ENCODE results near the gene EFHC2.
A peak's percentile ranks its signal among the peaks of the same experiment; 100 is the strongest.

EFHC2 gene

GRCh38 chrX:44247468-44247867 is 96.0 kb downstream of the EFHC2 start:
- no peak for TF ChIP-seq CTCF (IDR thresholded peaks at IDR 0.05; ENCODE audit: insufficient read depth, low read length, missing control alignments)
- POLR2A ChIA-PET, result no interaction called here
- no peak for DNase-seq (ENCODE audit: low read depth, low spot score)
- CTCF ChIA-PET, result interaction anchor here (7.2 kb wide), 1 partner anchor 288 kb away, joined by 137 read pairs; no protein-coding TSS in a partner anchor
- no peak overlapping the region for H3K4me3 ChIP-seq (ENCODE audit: low read depth, low read length)

- DNase-seq (ENCODE audit: low read depth, low spot score), result no peak
- ChIA-PET POLR2A (no interaction called here), CTCF (interaction anchor here (7.2 kb wide), 1 partner anchor 287 kb away, joined by 137 read pairs; no protein-coding TSS in a partner anchor)
- TF ChIP-seq CTCF (IDR thresholded peaks at IDR 0.05; ENCODE audit: insufficient read depth, low read length, missing control alignments), result no peak
- H3K4me3 ChIP-seq (ENCODE audit: low read depth, low read length), result no peak overlapping the region
These were observed 96.6 kb downstream of the EFHC2 start for GRCh38 chrX:44246826-44247225.

GRCh38 chrX:44245733-44246132 is 97.7 kb downstream of the EFHC2 start:
- DNase-seq (ENCODE audit: low read depth, low spot score), result no peak
- TF ChIP-seq CTCF (IDR thresholded peaks at IDR 0.05; ENCODE audit: insufficient read depth, low read length, missing control alignments), result no peak
- H3K4me3 ChIP-seq (ENCODE audit: low read depth, low read length), result no peak overlapping the region
- CTCF ChIA-PET, result interaction anchor here (3.6 to 7.2 kb wide), 2 partner anchors 286 to 295 kb away, joined by 11 to 137 read pairs; no protein-coding TSS in a partner anchor
- POLR2A ChIA-PET, result no interaction called here

GRCh38 chrX:44244008-44244407 is 99.5 kb downstream of the EFHC2 start:
- ChIA-PET POLR2A (no interaction called here), CTCF (interaction anchor here (0.9 to 7.2 kb wide), 17 partner anchors 12 to 414 kb away, joined by 3 to 137 read pairs (median 4); no protein-coding TSS in a partner anchor)
- DNase-seq (ENCODE audit: low read depth, low spot score), result no peak
- no peak overlapping the region for H3K4me3 ChIP-seq (ENCODE audit: low read depth, low read length)
- peak; percentile 22 for TF ChIP-seq CTCF (IDR thresholded peaks at IDR 0.05; ENCODE audit: insufficient read depth, low read length, missing control alignments)

GRCh38 chrX:44241546-44241945 is 101.9 kb downstream of the EFHC2 start:
- ChIA-PET CTCF (interaction anchor here (7.2 kb wide), 1 partner anchor 282 kb away, joined by 137 read pairs; no protein-coding TSS in a partner anchor), POLR2A (no interaction called here)
- no peak for DNase-seq (ENCODE audit: low read depth, low spot score)

GRCh38 chrX:44240036-44240435 is 103.4 kb downstream of the EFHC2 start:
- POLR2A ChIA-PET, result no interaction called here
- H3K4me3 ChIP-seq (ENCODE audit: low read depth, low read length), result no peak overlapping the region
- no peak for TF ChIP-seq CTCF (IDR thresholded peaks at IDR 0.05; ENCODE audit: insufficient read depth, low read length, missing control alignments)
- CTCF ChIA-PET, result interaction anchor here (1.8 kb wide), 1 partner anchor 281 kb away, joined by 8 read pairs; no protein-coding TSS in a partner anchor
- no peak for DNase-seq (ENCODE audit: low read depth, low spot score)

More at GRCh38 chrX:44241546-44241945, 101.9 kb downstream of the EFHC2 start:
- no peak for TF ChIP-seq CTCF (IDR thresholded peaks at IDR 0.05; ENCODE audit: insufficient read depth, low read length, missing control alignments)
- H3K4me3 ChIP-seq (ENCODE audit: low read depth, low read length), result no peak overlapping the region
